Bronchial epithelial cell (primary cell): Measurements from ENCODE around the gene TP53AIP1. TPM values are rescaled to one million over a fixed set of nuclear protein-coding genes. Genes with fewer than 3 reads are reported as not detected.

Experiments
- DNase-seq: peaks from one replicate; pipeline ENCODE4 v3.0.0-alpha.2; 2010; ENCODE audit warnings: low read depth
- FAIRE-seq: peaks from 2 replicates; lab custom pipeline; 2011; peaks lifted over from hg19 to GRCh38; lab: Jason Lieb, UNC
- H3K27me3 ChIP-seq: 2 replicates; pipeline ENCODE4 v1.5.1; 2011; ENCODE audit warnings: low read length; ENCODE audit not compliant: control insufficient read depth, insufficient read depth
- H3K36me3 ChIP-seq: 2 replicates; pipeline ENCODE4 v1.5.1; 2011; ENCODE audit warnings: low read length; ENCODE audit not compliant: control insufficient read depth, insufficient read depth
- H3K4me3 ChIP-seq: 2 replicates; pipeline ENCODE4 v1.5.1; 2011; ENCODE audit warnings: mild to moderate bottlenecking, low read depth, low read length, control low read depth
- CTCF ChIP-seq: IDR thresholded peaks from 2 replicates; pipeline ENCODE4 v1.5.1; 2011; ENCODE audit warnings: mild to moderate bottlenecking, moderate library complexity, low read length, control low read depth, inconsistent platforms; ENCODE audit not compliant: insufficient read depth, severe bottlenecking
- total RNA-seq: library from RNA; depleted of rRNA; stranded (reverse); fragments of >200 nt; gene quantifications from 2 replicates; pipeline ENCODE4 v1.2.1, GENCODE V29; 2014

TP53AIP1 gene
- total RNA-seq, 1 donor from 2014 or later = 1.3 TPM

GRCh38 chr11:128970598-128971190 is 28.0 kb upstream of the TP53AIP1 start:
- TF ChIP-seq CTCF = no peak
- FAIRE-seq (no peak), DNase-seq (no peak)
- H3K27me3 ChIP-seq = no peaks in the 10 kb centered on the region
- H3K36me3 ChIP-seq = peaks cover 27% of the 10 kb centered on the region
- H3K4me3 ChIP-seq = no peak overlapping the region

GRCh38 chr11:128968916-128969315 is 26.2 kb upstream of the TP53AIP1 start:
- TF ChIP-seq CTCF = no peak
- FAIRE-seq = no peak

GRCh38 chr11:128967578-128967977 is 24.9 kb upstream of the TP53AIP1 start:
- no peak for TF ChIP-seq CTCF
- no peaks in the 10 kb centered on the region for H3K27me3 ChIP-seq
- FAIRE-seq = no peak
- no peak overlapping the region for H3K4me3 ChIP-seq
- no peak for DNase-seq
- H3K36me3 ChIP-seq = peaks cover 18% of the 10 kb centered on the region

More at GRCh38 chr11:128968916-128969315, 26.2 kb upstream of the TP53AIP1 start:
- DNase-seq = no peak
- H3K36me3 ChIP-seq = peaks cover 20% of the 10 kb centered on the region
- no peaks in the 10 kb centered on the region for H3K27me3 ChIP-seq
- no peak overlapping the region for H3K4me3 ChIP-seq

GRCh38 chr11:128965485-128965884 is 22.8 kb upstream of the TP53AIP1 start:
- DNase-seq = no peak
- TF ChIP-seq CTCF = no peak
- H3K36me3 ChIP-seq = peaks cover 15% of the 10 kb centered on the region
- H3K4me3 ChIP-seq = no peak overlapping the region
- no peaks in the 10 kb centered on the region for H3K27me3 ChIP-seq
- no peak for FAIRE-seq

- no peak for TF ChIP-seq CTCF
- Histone ChIP-seq H3K27me3 (no peaks in the 10 kb centered on the region), H3K4me3 (no peak overlapping the region), H3K36me3 (peaks cover 9% of the 10 kb centered on the region)
- DNase-seq = no peak
- FAIRE-seq = no peak
Observed at GRCh38 chr11:128964463-128964930, 21.8 kb upstream of the TP53AIP1 start.
